Gastrocnemius medialis (tissue), 4 donors: ENCODE data around the gene PTPN13. TPM values are rescaled to one million over a fixed set of nuclear protein-coding genes. Genes with fewer than 3 reads are reported as not detected.

Experiments used
- ATAC-seq, 2 donors: fragments of 150-250 bp; one replicate each; pipeline ENCODE4 v1.9.1; 2016
- DNase-seq, 2 donors: peaks; one replicate each; pipeline ENCODE4 v3.0.0-alpha.2; 2019
- H3K27ac ChIP-seq, 4 donors: fragments of 200-600 bp; sonication (generic); 1 replicate in 1 of 4; 2 replicates in 3 of 4; pipeline ENCODE4 v1.5.1; 2016 to 2018; ENCODE audit warnings: mild to moderate bottlenecking in 2 of 4, moderate library complexity in 1 of 4
- H3K27me3 ChIP-seq, 3 donors: fragments of 200-600 bp; sonication (generic) in 2 of 3; 1 replicate in 1 of 3; 2 replicates in 2 of 3; pipeline versions ENCODE4 v1.5.1 to v1.6.0; 2016 to 2019; ENCODE audit warnings: mild to moderate bottlenecking in 1 of 3, moderate library complexity in 1 of 3
- H3K36me3 ChIP-seq, 2 donors: fragments of 200-600 bp; sonication (generic) in 1 of 2; one replicate each; pipeline ENCODE4 v1.5.1; 2017 to 2018
- H3K4me1 ChIP-seq, 2 donors: fragments of 200-600 bp; sonication (generic) in 1 of 2; one replicate each; pipeline ENCODE4 v1.5.1; 2016 to 2017; ENCODE audit warnings: mild to moderate bottlenecking in 2 of 2
- H3K4me3 ChIP-seq, 4 donors: fragments of 200-600 bp; sonication (generic) in 3 of 4; 1 replicate in 1 of 4; 2 replicates in 3 of 4; pipeline ENCODE4 v1.5.1; 2016 to 2019; ENCODE audit warnings: mild to moderate bottlenecking in 2 of 4
- H3K9me3 ChIP-seq, 3 donors: fragments of 200-600 bp; sonication (generic) in 2 of 3; 1 replicate in 1 of 3; 2 replicates in 2 of 3; pipeline ENCODE4 v1.5.1; 2016 to 2019
- POLR2A ChIP-seq, 2 donors: fragments of 450-650 bp; IDR thresholded peaks; one replicate each; pipeline ENCODE4 v1.6.1; 2017; ENCODE audit warnings: antibody characterized with exemption in 2 of 2, mild to moderate bottlenecking in 2 of 2, moderate library complexity in 2 of 2
- in situ Hi-C, 4 donors: fragments of 200-750 bp; cut with MboI; loops; one replicate each; pipeline versions ENCODE4 v1.15.0 to v1.8.0; 2017; ENCODE audit warnings: low sequenced_read_pairs in 4 of 4
- intact Hi-C: fragments of 100-400 bp; cut with DNase I; formaldehyde crosslinking; loops from one replicate; pipeline ENCODE4 v1.15.1; 2023; ENCODE audit warnings: low total_unique reads
- total RNA-seq, 4 donors: library from RNA; depleted of rRNA; stranded (reverse); fragments of >200 nt; gene quantifications; one replicate each; pipeline versions ENCODE4 v1.1.0 to v1.2.3, GENCODE V29; 2016
- TF ChIP-seq, protein P1 (sequence below), 5 experiments: fragments of 450-650 bp in 3 of 5; fragments of 200-600 bp in 2 of 5; sonication (generic) in 2 of 5; IDR thresholded peaks in 4 of 5; conservative IDR thresholded peaks in 1 of 5; 1 replicate in 4 of 5; 2 replicates in 1 of 5; pipeline ENCODE4 v1.5.1; 2016 to 2019; ENCODE audit warnings: antibody characterized with exemption in 5 of 5, mild to moderate bottlenecking in 3 of 5, moderate library complexity in 3 of 5

PTPN13 gene
- total RNA-seq, 4 donors from 2014 or later, result 0.87 to 2.0 (median 1.6) TPM

DNA sequence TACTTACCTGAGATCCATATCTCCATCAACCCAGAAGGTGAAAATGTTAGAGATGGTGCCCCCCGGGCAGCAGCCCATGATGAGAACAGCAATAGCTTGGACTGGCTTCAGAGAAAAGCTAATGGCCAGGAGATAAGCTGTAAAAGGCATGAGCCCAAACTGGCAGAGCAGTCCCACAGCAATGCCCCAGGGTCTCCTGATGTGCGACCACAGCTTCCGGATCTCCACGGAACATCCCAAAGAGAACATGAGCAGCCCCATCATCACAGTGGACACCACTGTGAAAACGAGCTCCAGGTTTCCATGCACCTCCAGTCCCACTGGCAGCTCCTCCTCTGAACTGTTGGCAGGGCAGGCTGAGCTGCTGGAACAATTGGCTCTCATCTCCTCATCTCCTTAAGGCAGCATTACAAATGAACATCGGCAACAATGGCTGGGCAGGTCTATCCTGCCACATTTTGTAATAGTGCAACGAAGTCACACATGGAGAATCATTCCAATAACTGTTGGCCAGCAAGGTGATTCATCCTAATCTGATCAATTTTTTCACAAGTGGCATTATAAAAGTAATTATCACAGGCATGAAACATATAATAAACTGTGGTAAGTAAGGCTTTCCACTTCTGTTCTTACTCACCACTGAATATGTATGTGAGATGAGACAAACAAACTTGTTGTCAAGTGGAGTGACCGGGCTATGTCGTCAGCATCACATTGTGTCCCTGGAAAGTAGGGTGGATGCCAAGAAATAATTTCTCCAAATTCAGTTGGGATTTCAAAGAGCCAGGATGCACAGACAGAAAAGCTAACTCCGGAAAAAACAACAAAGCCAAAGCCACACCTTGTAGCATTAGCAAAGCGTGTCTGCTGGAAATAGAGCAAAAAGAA, 254.9 kb downstream of the PTPN13 start, which contains the start of gene SLC10A6:
TSS of gene SLC10A6 (minus strand) at position 653 of the 888 bp plus-strand sequence. CDS start at position 384, 269 bp downstream.
- H3K4me3 ChIP-seq, result peak within 1 kb of the TSS; percentile 40 to 51 (median 46)
- peak within 1 kb of the TSS; percentile 45 to 67 (median 66) for H3K27ac ChIP-seq
- TF ChIP-seq, protein P1, sequence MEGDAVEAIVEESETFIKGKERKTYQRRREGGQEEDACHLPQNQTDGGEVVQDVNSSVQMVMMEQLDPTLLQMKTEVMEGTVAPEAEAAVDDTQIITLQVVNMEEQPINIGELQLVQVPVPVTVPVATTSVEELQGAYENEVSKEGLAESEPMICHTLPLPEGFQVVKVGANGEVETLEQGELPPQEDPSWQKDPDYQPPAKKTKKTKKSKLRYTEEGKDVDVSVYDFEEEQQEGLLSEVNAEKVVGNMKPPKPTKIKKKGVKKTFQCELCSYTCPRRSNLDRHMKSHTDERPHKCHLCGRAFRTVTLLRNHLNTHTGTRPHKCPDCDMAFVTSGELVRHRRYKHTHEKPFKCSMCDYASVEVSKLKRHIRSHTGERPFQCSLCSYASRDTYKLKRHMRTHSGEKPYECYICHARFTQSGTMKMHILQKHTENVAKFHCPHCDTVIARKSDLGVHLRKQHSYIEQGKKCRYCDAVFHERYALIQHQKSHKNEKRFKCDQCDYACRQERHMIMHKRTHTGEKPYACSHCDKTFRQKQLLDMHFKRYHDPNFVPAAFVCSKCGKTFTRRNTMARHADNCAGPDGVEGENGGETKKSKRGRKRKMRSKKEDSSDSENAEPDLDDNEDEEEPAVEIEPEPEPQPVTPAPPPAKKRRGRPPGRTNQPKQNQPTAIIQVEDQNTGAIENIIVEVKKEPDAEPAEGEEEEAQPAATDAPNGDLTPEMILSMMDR (IDR thresholded peaks at IDR 0.05 in 4 of 5, conservative IDR thresholded peaks at IDR 0.05 in 1 of 5), result no peak
- peak in 1 of 2 donors; percentile 35 for TF ChIP-seq POLR2A (IDR thresholded peaks at IDR 0.05)
- H3K27me3 ChIP-seq, result no peaks in the 10 kb centered on the region
- ATAC-seq (peak; percentile 67 to 73), DNase-seq (peak; percentile 10 to 30)
- in situ Hi-C loops, result no loop called here
- no peaks in the 10 kb centered on the region for H3K36me3 ChIP-seq
- intact Hi-C loops, result no loop called here
- H3K4me1 ChIP-seq, result no peaks in the 10 kb centered on the region
- no peaks in the 10 kb centered on the region for H3K9me3 ChIP-seq

DNA sequence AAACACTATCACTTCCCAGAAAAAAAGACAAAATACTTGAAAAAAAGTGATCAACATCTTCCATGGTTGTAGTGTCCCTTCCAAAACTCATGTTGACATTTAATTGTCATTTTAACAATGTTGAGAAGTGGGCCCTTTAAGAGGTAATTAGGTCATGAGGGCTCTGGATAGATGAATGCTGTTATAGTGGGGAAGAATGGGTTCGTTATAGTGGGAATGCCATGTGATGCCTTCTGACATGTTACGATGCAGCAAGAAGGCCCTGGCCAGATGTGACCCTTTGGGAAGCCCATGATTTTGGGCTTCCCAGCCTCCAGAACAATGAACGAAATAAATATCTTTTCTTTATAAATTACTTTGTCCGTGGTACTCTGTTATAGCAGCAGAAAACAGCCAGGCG, 259.1 kb downstream of the PTPN13 start:
- DNase-seq, result no peak
- no peaks in the 10 kb centered on the region for H3K27me3 ChIP-seq
- H3K4me1 ChIP-seq, result no peaks in the 10 kb centered on the region
- no peak for TF ChIP-seq POLR2A (IDR thresholded peaks at IDR 0.05)
- TF ChIP-seq, protein P1 (IDR thresholded peaks at IDR 0.05 in 4 of 5, conservative IDR thresholded peaks at IDR 0.05 in 1 of 5), result no peak
- H3K36me3 ChIP-seq, result no peaks in the 10 kb centered on the region
- H3K27ac ChIP-seq, result no peak overlapping the region
- no peak overlapping the region for H3K4me3 ChIP-seq
- H3K9me3 ChIP-seq, result no peaks in the 10 kb centered on the region
- no peak for ATAC-seq
- in situ Hi-C loops, result no loop called here
- intact Hi-C loops, result no loop called here

DNA sequence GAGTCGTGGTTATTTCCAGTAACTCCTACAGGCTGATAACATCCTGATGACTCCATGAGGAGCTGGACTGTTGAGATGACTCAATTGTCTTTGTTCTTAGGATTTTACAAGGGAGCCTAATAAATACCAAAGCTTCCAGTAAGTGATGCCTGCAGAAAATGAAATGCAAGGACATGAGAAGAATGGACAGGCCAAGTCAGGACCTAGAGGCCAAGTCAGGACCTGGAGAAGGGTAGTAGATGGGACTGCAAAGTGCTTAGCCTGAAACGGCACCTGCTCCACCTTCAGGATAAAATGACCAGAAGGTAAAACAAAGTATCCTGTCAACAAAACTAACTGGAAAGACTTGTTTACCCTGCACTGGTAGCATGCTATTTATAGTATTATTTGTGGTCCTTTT, 261.5 kb downstream of the PTPN13 start:
- no peaks in the 10 kb centered on the region for H3K4me1 ChIP-seq
- no peaks in the 10 kb centered on the region for H3K27me3 ChIP-seq
- DNase-seq, result no peak
- no peak overlapping the region for H3K27ac ChIP-seq
- no peak overlapping the region for H3K4me3 ChIP-seq
- no peaks in the 10 kb centered on the region for H3K36me3 ChIP-seq
- no peaks in the 10 kb centered on the region for H3K9me3 ChIP-seq
- no peak for ATAC-seq
- no peak for TF ChIP-seq POLR2A (IDR thresholded peaks at IDR 0.05)
- TF ChIP-seq, protein P1 (IDR thresholded peaks at IDR 0.05 in 4 of 5, conservative IDR thresholded peaks at IDR 0.05 in 1 of 5), result no peak
- intact Hi-C loops (no loop called here), in situ Hi-C loops (no loop called here)

DNA sequence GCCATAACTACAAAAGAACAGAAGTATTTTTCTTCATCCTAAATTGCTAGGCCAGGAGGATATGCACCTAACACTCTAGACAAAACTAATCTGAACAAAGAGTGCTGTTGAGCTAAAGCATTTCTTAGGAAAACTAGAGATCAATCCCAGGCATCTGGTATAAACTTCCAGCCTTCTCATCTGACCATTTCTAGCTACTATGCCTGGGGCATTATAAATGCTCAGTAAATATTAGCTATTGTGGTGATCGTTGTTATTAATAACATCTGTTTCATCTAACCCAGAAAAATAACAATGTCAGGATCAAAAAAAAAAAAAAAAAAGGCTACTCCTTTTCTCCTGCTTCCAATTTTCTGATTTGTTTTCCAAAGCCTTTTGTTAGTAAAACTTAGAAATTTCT, 262.8 kb downstream of the PTPN13 start:
- Histone ChIP-seq H3K27me3 (no peaks in the 10 kb centered on the region), H3K36me3 (no peaks in the 10 kb centered on the region), H3K27ac (no peak overlapping the region), H3K9me3 (no peaks in the 10 kb centered on the region), H3K4me3 (no peak overlapping the region), H3K4me1 (no peaks in the 10 kb centered on the region)
- no peak for DNase-seq
- in situ Hi-C loops (no loop called here), intact Hi-C loops (no loop called here)
- no peak for ATAC-seq
- TF ChIP-seq, protein P1 (IDR thresholded peaks at IDR 0.05 in 4 of 5, conservative IDR thresholded peaks at IDR 0.05 in 1 of 5), result no peak
- no peak for TF ChIP-seq POLR2A (IDR thresholded peaks at IDR 0.05)
